IMR-90 (cell line): ENCODE results near the gene AGMO. TPM values are rescaled to one million over a fixed set of nuclear protein-coding genes. Genes with fewer than 3 reads are reported as not detected.

ENCODE experiments used
- ATAC-seq: fragments of 200-7000 bp; cut with Tn5 transposase; 2 replicates; pipeline ENCODE4 v1.9.1; 2020; ENCODE audit warnings: low read depth, mild to moderate bottlenecking, moderate library complexity
- BruUV-seq: library from RNA; stranded (reverse); fragments of 400-500 nt; replicated peaks from 2 replicates; lab custom pipeline; 2021; lab: Mats Ljungman, UMichigan
- CTCF ChIA-PET: fragments of 300-600 bp; formaldehyde crosslinking; extraction: SDS; loops from one replicate; lab custom pipeline; 2021; ENCODE audit warnings: antibody characterized with exemption; lab: Yijun Ruan, JAX
- POLR2A ChIA-PET: fragments of 300-600 bp; sonication (Branson Sonifier 250); formaldehyde crosslinking; loops from one replicate; lab custom pipeline; 2022; ENCODE audit warnings: antibody characterized with exemption; ENCODE audit not compliant: unreplicated experiment; lab: Charles Lee
- DNase-seq: peaks from one replicate; pipeline ENCODE4 v3.0.0; 2013
- H2AFZ ChIP-seq: replicated peaks from 2 replicates; pipeline ENCODE3; 2013; ENCODE audit warnings: low read length, mild to moderate bottlenecking; ENCODE audit not compliant: poor library complexity
- H2AK5ac ChIP-seq: 2 replicates; pipeline ENCODE4 v1.6.1; 2013; ENCODE audit warnings: low read depth, low read length, inconsistent platforms
- H2AK9ac ChIP-seq: replicated peaks from 2 replicates; pipeline ENCODE3; 2013; ENCODE audit warnings: mild to moderate bottlenecking, low read depth, low read length, moderate library complexity; ENCODE audit not compliant: poor library complexity
- H2BK120ac ChIP-seq: 2 replicates; pipeline ENCODE4 v1.6.1; 2013; ENCODE audit warnings: low read depth, low read length, inconsistent platforms
- H2BK15ac ChIP-seq: 3 replicates; pipeline ENCODE4 v1.6.1; 2013; ENCODE audit warnings: low read depth, low read length, inconsistent platforms
- H2BK20ac ChIP-seq: 2 replicates; pipeline ENCODE4 v1.6.1; 2013; ENCODE audit warnings: low read depth, mild to moderate bottlenecking, inconsistent platforms, low read length, moderate library complexity
- H2BK5ac ChIP-seq: 2 replicates; pipeline ENCODE4 v1.6.1; 2013; ENCODE audit warnings: mild to moderate bottlenecking, low read depth, low read length, inconsistent platforms; ENCODE audit not compliant: poor library complexity, severe bottlenecking
- H3K14ac ChIP-seq: replicated peaks from 2 replicates; pipeline ENCODE4 v1.6.1; 2013; ENCODE audit warnings: low read depth, low read length, inconsistent platforms
- H3K18ac ChIP-seq: 2 replicates; pipeline ENCODE4 v1.6.1; 2013; ENCODE audit warnings: low read depth, low read length, control low read depth
- H3K23ac ChIP-seq: 2 replicates; pipeline ENCODE4 v1.6.1; 2013; ENCODE audit warnings: low read depth, low read length, inconsistent platforms
- H3K27ac ChIP-seq: 2 replicates; pipeline ENCODE4 v1.5.1; 2013; ENCODE audit warnings: mild to moderate bottlenecking, control low read depth, low read length; ENCODE audit not compliant: insufficient read depth
- H3K27me3 ChIP-seq: 2 replicates; pipeline ENCODE4 v1.6.1; 2013; ENCODE audit warnings: low read length; ENCODE audit not compliant: control insufficient read depth, insufficient read depth
- H3K36me3 ChIP-seq: 2 replicates; pipeline ENCODE4 v1.6.1; 2013; ENCODE audit warnings: low read length, mixed read lengths; ENCODE audit not compliant: control insufficient read depth, insufficient read depth
- H3K4ac ChIP-seq: 2 replicates; pipeline ENCODE4 v1.6.1; 2013; ENCODE audit warnings: low read depth, low read length, inconsistent platforms
- H3K4me1 ChIP-seq: 2 replicates; pipeline ENCODE4 v1.6.1; 2013; ENCODE audit warnings: low read length, mixed read lengths; ENCODE audit not compliant: control insufficient read depth, insufficient read depth
- H3K4me2 ChIP-seq: 2 replicates; pipeline ENCODE4 v1.6.1; 2013; ENCODE audit warnings: low read depth, mild to moderate bottlenecking, control low read depth, low read length, moderate library complexity
- H3K4me3 ChIP-seq: 2 replicates; pipeline ENCODE4 v1.5.1; 2013; ENCODE audit warnings: low read depth, mild to moderate bottlenecking, control low read depth, low read length, moderate library complexity; ENCODE audit not compliant: insufficient read depth
- H3K56ac ChIP-seq: 2 replicates; pipeline ENCODE4 v1.6.1; 2013; ENCODE audit warnings: low read length, inconsistent platforms; ENCODE audit not compliant: insufficient read depth; ENCODE audit errors: extremely low read depth
- H3K79me1 ChIP-seq, 2 experiments: 2 replicates each; pipeline ENCODE4 v1.6.1; 2013; ENCODE audit warnings: low read length in 2 of 2, inconsistent platforms in 1 of 2, low read depth in 1 of 2
- H3K9ac ChIP-seq: 2 replicates; pipeline ENCODE4 v1.6.1; 2013; ENCODE audit warnings: low read depth, low read length, control low read depth
- H3K9me1 ChIP-seq: 2 replicates; pipeline ENCODE4 v1.6.1; 2013; ENCODE audit warnings: low read length, inconsistent platforms; ENCODE audit not compliant: insufficient read depth
- H3K9me3 ChIP-seq: 2 replicates; pipeline ENCODE4 v1.6.1; 2013; ENCODE audit warnings: low read length; ENCODE audit not compliant: control insufficient read depth, insufficient read depth
- H4K20me1 ChIP-seq: 2 replicates; pipeline ENCODE4 v1.6.1; 2013; ENCODE audit warnings: low read length, inconsistent platforms; ENCODE audit not compliant: insufficient read depth
- H4K5ac ChIP-seq: 2 replicates; pipeline ENCODE4 v1.6.1; 2013; ENCODE audit warnings: mild to moderate bottlenecking, low read depth, low read length, control low read depth
- H4K8ac ChIP-seq, 2 experiments: 2 replicates each; pipeline ENCODE4 v1.6.1; 2013; ENCODE audit warnings: low read depth in 2 of 2, low read length in 2 of 2, control low read depth in 1 of 2, inconsistent platforms in 1 of 2
- H4K91ac ChIP-seq: 2 replicates; pipeline ENCODE4 v1.6.1; 2013; ENCODE audit warnings: low read depth, low read length, inconsistent platforms; ENCODE audit not compliant: insufficient read depth
- BHLHE40 ChIP-seq: fragments of 150-350 bp; IDR thresholded peaks from 2 replicates; pipeline ENCODE4 v1.6.1; 2016; ENCODE audit warnings: mild to moderate bottlenecking, low read depth, low read length
- CEBPB ChIP-seq: IDR thresholded peaks from 2 replicates; pipeline ENCODE4 v1.6.1; 2012; ENCODE audit warnings: low read depth, low read length, improper control_type of control experiment
- CHD1 ChIP-seq: IDR thresholded peaks from 2 replicates; pipeline ENCODE4 v1.6.1; 2012; ENCODE audit warnings: low read depth, low read length, improper control_type of control experiment
- FOS ChIP-seq: fragments of 150-350 bp; IDR thresholded peaks from 2 replicates; pipeline ENCODE4 v1.6.1; 2016; ENCODE audit warnings: low read depth, low read length
- MAFK ChIP-seq: IDR thresholded peaks from 2 replicates; pipeline ENCODE4 v1.6.1; 2012; ENCODE audit warnings: low read depth, low read length, improper control_type of control experiment
- MAZ ChIP-seq: IDR thresholded peaks from 2 replicates; pipeline ENCODE4 v1.6.1; 2012; ENCODE audit warnings: low read depth, mild to moderate bottlenecking, low read length, improper control_type of control experiment, moderate library complexity, borderline replicate concordance
- MXI1 ChIP-seq: IDR thresholded peaks from 2 replicates; pipeline ENCODE4 v1.6.1; 2012; ENCODE audit warnings: low read depth, mild to moderate bottlenecking, low read length, moderate library complexity, borderline replicate concordance
- NFE2L2 ChIP-seq: fragments of 150-350 bp; IDR thresholded peaks from 2 replicates; pipeline ENCODE4 v1.6.1; 2016; ENCODE audit warnings: low read depth, mild to moderate bottlenecking, low read length
- POLR2A ChIP-seq: IDR thresholded peaks from 2 replicates; pipeline ENCODE4 v1.6.1; 2012; ENCODE audit warnings: mild to moderate bottlenecking, low read depth, low read length
- RAD21 ChIP-seq: IDR thresholded peaks from 2 replicates; pipeline ENCODE4 v1.6.1; 2012; ENCODE audit warnings: low read length, improper control_type of control experiment
- RCOR1 ChIP-seq: IDR thresholded peaks from 2 replicates; pipeline ENCODE4 v1.6.1; 2012; ENCODE audit warnings: mild to moderate bottlenecking, low read length, improper control_type of control experiment; ENCODE audit not compliant: insufficient replicate concordance
- RFX5 ChIP-seq: IDR thresholded peaks from 2 replicates; pipeline ENCODE4 v1.8.0; 2012; ENCODE audit warnings: low read depth, mild to moderate bottlenecking, low read length, moderate library complexity
- SMC3 ChIP-seq: fragments of 150-350 bp; IDR thresholded peaks from 2 replicates; pipeline ENCODE4 v1.6.1; 2016; ENCODE audit warnings: low read depth, mild to moderate bottlenecking, antibody characterized with exemption, low read length, moderate library complexity
- WGBS, 2 experiments: methylation state at CpG; one replicate each; pipeline versions ENCODE4 v1.1.5 to v1.1.7; 2013; ENCODE audit warnings: missing lambda C conversion rate in 2 of 2; ENCODE audit not compliant: insufficient read length in 1 of 2; ENCODE audit errors: extremely low coverage in 2 of 2; 5-methylcytosine and 5-hydroxymethylcytosine counted together
- dilution Hi-C: fragments of 300-500 bp; cut with HindIII; formaldehyde crosslinking; loops from one replicate; pipeline ENCODE4 v1.14.3; 2018; ENCODE audit warnings: low sequenced_read_pairs; ENCODE audit not compliant: unreplicated experiment
- in situ Hi-C: fragments of 300-500 bp; cut with MboI; formaldehyde crosslinking; loops from 3 replicates; pipeline ENCODE4 v1.14.3; 2019; ENCODE audit warnings: low sequenced_read_pairs, inconsistent platforms, mixed read lengths
- intact Hi-C: fragments of 100-400 bp; cut with micrococcal nuclease; formaldehyde crosslinking; loops from 2 replicates; pipeline ENCODE4 v1.10.0; 2022
- polyA plus RNA-seq, 3 experiments: library from polyadenylated mRNA; depleted of rRNA; stranded (reverse); fragments of >200 nt; gene quantifications; 2 replicates each; pipeline ENCODE4 v1.2.3, GENCODE V29; 2012; ENCODE audit warnings: low replicate concordance in 1 of 3
- total RNA-seq: library from RNA; depleted of rRNA; stranded (reverse); fragments of >200 nt; gene quantifications from 2 replicates; pipeline ENCODE4 v1.2.3, GENCODE V29; 2012
- TF ChIP-seq, protein P1 (sequence below): fragments of 150-350 bp; IDR thresholded peaks from 2 replicates; pipeline ENCODE4 v1.6.1; 2016; ENCODE audit warnings: low read depth, mild to moderate bottlenecking, low read length, moderate library complexity, borderline replicate concordance
- TF ChIP-seq, protein P2 (sequence below): conservative IDR thresholded peaks from 2 replicates; pipeline ENCODE4 v1.5.1; 2012; ENCODE audit warnings: mild to moderate bottlenecking, low read depth, low read length, improper control_type of control experiment
- TF ChIP-seq, protein P3 (sequence below): fragments of 150-350 bp; IDR thresholded peaks from 2 replicates; pipeline ENCODE4 v1.6.1; 2017; ENCODE audit warnings: mild to moderate bottlenecking, antibody characterized with exemption, low read length, low read depth

The AGMO gene
- total and polyA plus RNA-seq, 2 of the 4 experiments (the other 2 are of a cell fraction): not detected

DNA sequence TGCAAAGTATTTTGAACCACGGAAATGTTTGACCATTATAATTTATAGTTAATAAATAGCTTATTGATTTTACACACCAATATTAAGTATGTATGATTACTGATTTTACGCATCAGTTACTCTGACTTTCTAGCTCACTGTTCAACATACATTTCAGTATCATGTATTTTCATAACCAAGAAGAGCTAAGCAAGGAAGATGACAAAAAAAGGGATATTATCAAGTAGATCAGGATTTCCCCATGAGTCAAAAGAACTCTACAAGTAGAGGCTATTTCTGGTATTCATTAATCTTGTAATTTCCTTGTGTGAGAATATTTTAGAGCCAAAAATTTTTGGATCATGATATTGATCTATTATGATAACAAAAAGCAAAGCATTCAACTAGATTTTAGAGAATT lies 131.6 kb downstream of the AGMO start:
- POLR2A ChIA-PET: no interaction called here
- no peak overlapping the region for H3K4me3 ChIP-seq
- in situ Hi-C loops: no loop called here
- TF ChIP-seq MAZ: no peak
- no peak for TF ChIP-seq NFE2L2
- no peak for TF ChIP-seq RCOR1
- TF ChIP-seq, protein P1, sequence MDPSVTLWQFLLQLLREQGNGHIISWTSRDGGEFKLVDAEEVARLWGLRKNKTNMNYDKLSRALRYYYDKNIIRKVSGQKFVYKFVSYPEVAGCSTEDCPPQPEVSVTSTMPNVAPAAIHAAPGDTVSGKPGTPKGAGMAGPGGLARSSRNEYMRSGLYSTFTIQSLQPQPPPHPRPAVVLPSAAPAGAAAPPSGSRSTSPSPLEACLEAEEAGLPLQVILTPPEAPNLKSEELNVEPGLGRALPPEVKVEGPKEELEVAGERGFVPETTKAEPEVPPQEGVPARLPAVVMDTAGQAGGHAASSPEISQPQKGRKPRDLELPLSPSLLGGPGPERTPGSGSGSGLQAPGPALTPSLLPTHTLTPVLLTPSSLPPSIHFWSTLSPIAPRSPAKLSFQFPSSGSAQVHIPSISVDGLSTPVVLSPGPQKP: no peak
- TF ChIP-seq CHD1: no peak
- TF ChIP-seq BHLHE40: no peak
- TF ChIP-seq, protein P2, sequence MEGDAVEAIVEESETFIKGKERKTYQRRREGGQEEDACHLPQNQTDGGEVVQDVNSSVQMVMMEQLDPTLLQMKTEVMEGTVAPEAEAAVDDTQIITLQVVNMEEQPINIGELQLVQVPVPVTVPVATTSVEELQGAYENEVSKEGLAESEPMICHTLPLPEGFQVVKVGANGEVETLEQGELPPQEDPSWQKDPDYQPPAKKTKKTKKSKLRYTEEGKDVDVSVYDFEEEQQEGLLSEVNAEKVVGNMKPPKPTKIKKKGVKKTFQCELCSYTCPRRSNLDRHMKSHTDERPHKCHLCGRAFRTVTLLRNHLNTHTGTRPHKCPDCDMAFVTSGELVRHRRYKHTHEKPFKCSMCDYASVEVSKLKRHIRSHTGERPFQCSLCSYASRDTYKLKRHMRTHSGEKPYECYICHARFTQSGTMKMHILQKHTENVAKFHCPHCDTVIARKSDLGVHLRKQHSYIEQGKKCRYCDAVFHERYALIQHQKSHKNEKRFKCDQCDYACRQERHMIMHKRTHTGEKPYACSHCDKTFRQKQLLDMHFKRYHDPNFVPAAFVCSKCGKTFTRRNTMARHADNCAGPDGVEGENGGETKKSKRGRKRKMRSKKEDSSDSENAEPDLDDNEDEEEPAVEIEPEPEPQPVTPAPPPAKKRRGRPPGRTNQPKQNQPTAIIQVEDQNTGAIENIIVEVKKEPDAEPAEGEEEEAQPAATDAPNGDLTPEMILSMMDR: no peak
- TF ChIP-seq, protein P3, sequence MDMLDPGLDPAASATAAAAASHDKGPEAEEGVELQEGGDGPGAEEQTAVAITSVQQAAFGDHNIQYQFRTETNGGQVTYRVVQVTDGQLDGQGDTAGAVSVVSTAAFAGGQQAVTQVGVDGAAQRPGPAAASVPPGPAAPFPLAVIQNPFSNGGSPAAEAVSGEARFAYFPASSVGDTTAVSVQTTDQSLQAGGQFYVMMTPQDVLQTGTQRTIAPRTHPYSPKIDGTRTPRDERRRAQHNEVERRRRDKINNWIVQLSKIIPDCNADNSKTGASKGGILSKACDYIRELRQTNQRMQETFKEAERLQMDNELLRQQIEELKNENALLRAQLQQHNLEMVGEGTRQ: no peak
- TF ChIP-seq MXI1: no peak
- no peak for TF ChIP-seq MAFK
- TF ChIP-seq CEBPB: no peak
- no peak for TF ChIP-seq RAD21
- TF ChIP-seq SMC3: no peak
- TF ChIP-seq POLR2A: no peak
- TF ChIP-seq RFX5: no peak
- no peak for TF ChIP-seq FOS
- H2BK120ac ChIP-seq: no peak overlapping the region
- no peak overlapping the region for H2BK15ac ChIP-seq
- H2BK20ac ChIP-seq: no peak overlapping the region
- H2BK5ac ChIP-seq: no peak overlapping the region
- WGBS, 2 experiments: no CpG with 5 or more reads among the region's 2 CpGs
- no peak overlapping the region for H2AFZ ChIP-seq
- no peak overlapping the region for H4K8ac ChIP-seq
- no peaks in the 10 kb centered on the region for H3K27me3 ChIP-seq
- no peaks in the 10 kb centered on the region for H4K20me1 ChIP-seq
- H3K79me1 ChIP-seq: no peaks in the 10 kb centered on the region
- CTCF ChIA-PET: interaction anchor here (1.0 kb wide), 1 partner anchor 15 kb away, joined by 3 read pairs; no protein-coding TSS in a partner anchor
- dilution Hi-C loops: no loop called here
- no peak overlapping the region for H2AK5ac ChIP-seq
- intact Hi-C loops: no loop called here
- ATAC-seq (no peak), DNase-seq (no peak)
- H3K9ac ChIP-seq: no peak overlapping the region
- no peaks in the 10 kb centered on the region for H3K36me3 ChIP-seq
- no peaks in the 10 kb centered on the region for H3K9me3 ChIP-seq
- no peak overlapping the region for H3K4ac ChIP-seq
- no peak overlapping the region for H3K14ac ChIP-seq
- no peak overlapping the region for H3K27ac ChIP-seq
- no peak overlapping the region for H3K4me2 ChIP-seq
- no TSS peak for BruUV-seq
- H4K5ac ChIP-seq: no peak overlapping the region
- no peaks in the 10 kb centered on the region for H3K9me1 ChIP-seq
- no peak overlapping the region for H3K18ac ChIP-seq
- no peak overlapping the region for H2AK9ac ChIP-seq
- no peak overlapping the region for H3K56ac ChIP-seq
- H3K23ac ChIP-seq: no peak overlapping the region
- no peaks in the 10 kb centered on the region for H3K4me1 ChIP-seq
- no peak overlapping the region for H4K91ac ChIP-seq
